Stimulated activated CD8-positive, alpha-beta memory T cell treated with anti-CD3 and anti-CD28 coated beads, Interleukin-7, amount 100 ng/mL, for 48 hours (primary cell): Measurements from ENCODE around the gene SIX5.

Experiments used
- DNase-seq, 2 donors: peaks; one replicate each; pipeline ENCODE4 v3.0.0-alpha.2; 2020; ENCODE audit warnings: low read depth in 1 of 2; ENCODE audit errors: extremely low read depth in 1 of 2

SIX5 gene

GRCh38 chr19:45793178-45793564 is 24.1 kb upstream of the SIX5 start:
- no peak for DNase-seq

- peak; percentile 99 for DNase-seq
These were observed 23.6 kb upstream of the SIX5 start, which contains the start of gene DMWD for GRCh38 chr19:45792470-45793177. TSS of gene DMWD (minus strand) at chr19:45792845. CDS start at chr19:45792756, 89 bp downstream.

- no peak for DNase-seq
These were observed 22.9 kb upstream of the SIX5 start for GRCh38 chr19:45791744-45792469.

DNA sequence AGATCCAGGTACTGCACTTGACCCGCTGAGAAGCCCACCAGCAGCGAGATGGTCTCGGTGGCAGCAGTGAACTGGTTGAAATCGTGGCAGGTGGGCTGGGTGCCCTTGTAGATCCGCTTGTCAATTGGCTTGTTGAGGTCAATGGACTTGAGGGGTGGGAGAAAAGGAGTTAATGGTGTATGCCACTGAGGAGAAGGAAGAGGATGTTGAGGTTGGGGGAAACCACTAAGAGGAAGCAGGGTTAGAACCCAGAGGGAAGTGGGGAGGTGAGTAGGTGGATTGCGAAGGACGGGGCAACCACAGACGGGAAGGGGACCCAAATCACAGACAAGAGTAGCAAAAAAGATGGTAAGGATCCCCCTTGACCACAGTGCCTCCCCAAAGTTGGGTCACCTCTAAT is 21.9 kb upstream of the SIX5 start:
- no peak for DNase-seq

DNA sequence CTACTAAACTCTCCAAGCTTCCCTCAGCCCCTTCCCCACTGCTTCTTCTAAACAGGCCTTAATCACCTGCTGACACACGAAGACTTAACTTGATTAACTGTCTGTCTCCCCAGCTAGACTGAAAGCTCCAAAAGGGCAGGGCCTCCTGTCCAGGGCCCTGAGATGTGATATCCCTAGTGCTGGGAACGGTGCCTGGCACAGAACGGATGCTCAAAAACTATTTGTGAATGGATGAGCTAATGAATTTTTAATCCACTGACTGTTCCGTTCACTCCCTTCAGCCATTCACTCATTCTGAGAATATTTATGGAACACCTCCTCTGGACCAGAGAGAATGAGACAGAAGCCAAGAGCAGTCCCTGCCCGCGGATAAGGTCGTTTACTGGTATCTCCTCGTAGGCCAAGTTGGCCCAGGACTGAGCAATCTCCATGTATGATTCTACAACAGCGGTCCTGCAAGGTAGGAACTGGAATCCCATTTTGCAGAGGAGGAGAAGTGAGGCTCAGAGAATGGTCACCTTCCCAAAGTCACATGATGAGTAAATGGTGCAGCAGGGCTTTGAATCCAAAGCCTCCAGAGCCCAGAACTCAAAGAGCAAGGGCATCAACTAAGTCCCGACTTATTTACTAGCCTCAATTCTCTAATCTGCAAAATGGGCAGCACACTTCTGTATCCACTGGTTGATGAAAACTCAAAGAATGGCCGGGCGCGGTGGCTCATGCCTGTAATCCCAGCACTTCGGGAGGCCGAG is 20.2 kb upstream of the SIX5 start:
- no peak for DNase-seq

DNA sequence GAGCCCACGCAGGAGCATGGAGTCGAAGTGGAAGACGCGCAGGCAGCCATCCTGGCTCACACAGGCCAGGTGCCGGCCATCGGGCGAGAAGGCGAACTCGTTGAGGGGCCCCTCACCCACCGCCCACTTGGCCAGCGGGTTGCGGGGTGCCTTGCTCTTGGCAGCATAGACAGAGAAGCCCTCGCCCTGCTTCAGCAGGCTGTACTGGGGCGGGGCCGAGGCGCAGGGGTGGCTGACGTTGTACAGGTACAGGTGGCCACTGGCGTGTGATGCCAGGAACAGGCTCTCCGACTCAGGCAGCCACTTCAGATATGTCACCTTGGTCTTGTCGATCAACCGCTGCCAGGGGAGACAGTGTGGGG is 17.5 kb upstream of the SIX5 start:
- no peak for DNase-seq

DNA sequence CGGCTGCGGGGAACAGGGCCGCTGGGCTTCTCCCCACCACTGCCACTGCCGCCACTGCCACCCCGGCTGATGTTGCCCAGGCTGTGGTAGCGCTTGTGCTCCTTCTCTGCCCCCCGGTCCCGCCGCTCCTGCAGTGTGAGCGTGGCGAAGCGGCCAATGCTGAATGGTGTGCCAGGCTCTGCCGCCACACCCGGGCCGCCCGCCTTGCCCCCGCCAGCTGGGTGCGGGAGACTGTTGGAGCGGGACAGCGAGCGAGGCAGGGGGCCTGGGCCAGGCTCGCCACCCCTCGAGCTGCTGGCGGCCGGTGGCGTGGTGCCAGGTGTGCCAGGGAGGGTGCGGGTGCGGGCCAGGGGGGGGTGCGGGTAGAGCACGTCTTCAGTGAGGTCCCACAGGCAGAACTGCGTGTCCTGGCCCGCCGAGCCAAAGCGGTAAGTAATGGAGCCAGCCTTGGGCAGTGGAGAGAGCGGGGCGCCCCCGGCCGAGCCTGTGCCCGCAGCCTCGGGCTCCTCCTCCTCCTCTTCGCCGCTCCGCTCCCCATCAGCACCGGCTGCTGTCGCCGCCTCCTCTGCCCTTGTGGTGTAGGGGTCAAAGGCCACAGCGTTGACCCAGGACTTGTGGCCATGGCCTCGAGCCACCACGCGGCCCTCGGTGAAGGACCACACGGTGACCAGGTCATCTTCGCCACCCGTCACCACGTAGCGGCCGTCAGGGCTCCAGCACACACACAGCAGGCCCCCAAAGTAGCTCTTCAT is 16.9 kb upstream of the SIX5 start:
- no peak for DNase-seq

DNA sequence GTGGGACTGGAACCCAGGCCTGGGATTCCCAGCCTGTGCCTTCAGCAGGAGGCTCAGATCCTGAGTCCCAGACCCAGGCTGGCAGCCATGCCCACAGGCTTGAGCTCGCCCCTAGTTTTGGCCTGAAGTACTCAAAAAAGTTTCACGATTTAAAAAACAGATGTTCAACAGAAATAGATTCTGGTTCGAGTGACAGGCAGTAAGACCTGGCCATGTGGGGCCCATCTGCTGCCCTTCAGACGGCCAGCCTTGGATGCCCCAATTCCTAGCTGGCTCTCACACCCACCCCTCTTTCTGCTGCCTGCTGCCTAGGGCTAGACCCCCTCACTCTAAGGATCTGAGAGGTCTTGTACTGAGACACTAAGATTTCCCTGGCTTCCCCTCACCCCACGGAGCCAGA is 16.0 kb upstream of the SIX5 start:
- DNase-seq: no peak

GRCh38 chr19:45784096-45784495 is 15.0 kb upstream of the SIX5 start:
- DNase-seq: no peak

GRCh38 chr19:45782820-45783785 is 14.1 kb upstream of the SIX5 start:
- no peak for DNase-seq

GRCh38 chr19:45782162-45782691 is 13.2 kb upstream of the SIX5 start, which contains the start of gene DMPK:
TSS of gene DMPK (minus strand) at chr19:45782490. CDS start at chr19:45782352, 138 bp downstream.
- DNase-seq: no peak

DNA sequence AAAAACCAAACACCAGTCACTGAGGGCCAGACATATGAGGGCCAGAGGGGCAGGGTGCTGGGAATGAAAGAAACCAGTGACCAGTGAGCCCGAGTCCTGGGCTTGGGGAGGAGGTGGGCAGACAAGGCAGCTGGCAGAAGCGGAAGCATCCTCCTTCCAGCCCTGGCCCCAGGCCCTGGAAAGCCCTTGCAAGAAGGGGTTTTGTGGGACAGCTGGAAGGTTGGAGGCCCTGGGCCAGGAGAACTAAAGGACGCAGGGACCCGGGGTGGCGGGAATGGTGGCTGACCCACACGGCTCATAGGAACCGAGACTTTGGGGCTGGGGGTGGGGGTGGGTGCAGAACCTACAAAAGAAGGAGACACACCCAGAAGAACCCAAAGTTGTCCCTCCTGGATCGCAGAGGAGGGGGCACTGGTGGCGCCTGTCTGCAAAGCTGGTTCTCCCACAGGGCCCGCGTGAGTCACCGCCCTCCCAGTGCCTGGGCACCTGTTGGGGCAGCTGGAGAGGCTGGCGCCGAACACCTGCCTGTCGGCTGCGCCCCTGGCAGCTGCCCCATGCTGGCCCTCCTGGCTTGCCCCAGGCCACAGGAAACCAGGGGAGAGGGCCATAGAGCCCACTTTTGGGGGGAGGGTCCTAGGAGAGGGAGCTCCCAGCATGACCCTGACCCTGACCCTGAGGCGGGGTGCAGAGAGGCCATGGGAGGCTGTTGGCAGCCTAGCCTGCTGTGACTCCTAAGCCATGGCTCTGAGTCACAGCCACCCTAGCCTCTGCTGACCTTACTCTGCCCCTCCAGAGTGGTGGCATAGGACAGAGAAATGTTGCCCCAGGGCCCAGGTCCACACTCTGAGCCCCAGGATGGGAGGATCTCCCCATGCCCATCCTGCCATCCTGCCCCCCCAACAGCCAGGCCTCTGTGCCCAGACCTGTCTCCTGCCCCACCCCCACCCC is 12.4 kb upstream of the SIX5 start:
- DNase-seq: no peak

DNA sequence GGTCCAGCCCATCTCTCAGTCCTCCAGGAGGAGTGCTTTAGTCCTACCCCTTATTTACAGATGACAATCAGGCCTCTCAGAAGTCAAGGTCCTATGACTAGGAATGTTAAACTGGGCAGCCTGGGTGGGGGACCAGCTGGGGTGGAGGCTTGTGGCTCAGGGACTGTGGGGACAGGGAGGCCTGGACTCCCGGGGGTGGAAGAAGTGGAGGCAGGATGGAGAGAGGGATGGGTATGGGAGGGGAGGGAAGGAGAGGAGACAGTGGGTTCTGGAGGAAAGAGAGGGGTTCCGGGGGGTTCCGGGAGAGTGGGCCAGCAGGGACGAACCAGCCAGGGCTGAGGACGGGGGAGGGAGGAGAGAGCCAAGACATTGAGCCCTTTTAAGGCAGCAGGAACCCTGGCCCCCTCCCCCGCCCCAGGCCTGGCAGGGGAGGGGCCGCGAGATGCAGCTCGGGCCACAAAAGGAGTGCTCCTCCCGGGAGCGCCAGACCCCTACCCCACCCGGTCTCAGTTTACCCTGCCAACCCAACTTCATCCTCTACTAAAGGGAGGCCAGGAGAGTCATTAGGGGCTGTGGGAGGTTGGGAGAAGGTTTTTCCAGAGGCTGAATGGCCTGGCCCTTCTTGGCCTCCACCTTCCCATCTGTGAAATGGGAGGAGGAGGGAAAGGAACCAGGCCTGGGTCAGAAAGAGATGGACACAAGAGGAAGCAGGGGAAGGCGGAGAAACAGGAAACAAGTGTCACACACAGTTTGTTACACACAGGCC is 11.6 kb upstream of the SIX5 start:
- DNase-seq: no peak

GRCh38 chr19:45780146-45780447 is 11.0 kb upstream of the SIX5 start:
- DNase-seq: no peak

DNA sequence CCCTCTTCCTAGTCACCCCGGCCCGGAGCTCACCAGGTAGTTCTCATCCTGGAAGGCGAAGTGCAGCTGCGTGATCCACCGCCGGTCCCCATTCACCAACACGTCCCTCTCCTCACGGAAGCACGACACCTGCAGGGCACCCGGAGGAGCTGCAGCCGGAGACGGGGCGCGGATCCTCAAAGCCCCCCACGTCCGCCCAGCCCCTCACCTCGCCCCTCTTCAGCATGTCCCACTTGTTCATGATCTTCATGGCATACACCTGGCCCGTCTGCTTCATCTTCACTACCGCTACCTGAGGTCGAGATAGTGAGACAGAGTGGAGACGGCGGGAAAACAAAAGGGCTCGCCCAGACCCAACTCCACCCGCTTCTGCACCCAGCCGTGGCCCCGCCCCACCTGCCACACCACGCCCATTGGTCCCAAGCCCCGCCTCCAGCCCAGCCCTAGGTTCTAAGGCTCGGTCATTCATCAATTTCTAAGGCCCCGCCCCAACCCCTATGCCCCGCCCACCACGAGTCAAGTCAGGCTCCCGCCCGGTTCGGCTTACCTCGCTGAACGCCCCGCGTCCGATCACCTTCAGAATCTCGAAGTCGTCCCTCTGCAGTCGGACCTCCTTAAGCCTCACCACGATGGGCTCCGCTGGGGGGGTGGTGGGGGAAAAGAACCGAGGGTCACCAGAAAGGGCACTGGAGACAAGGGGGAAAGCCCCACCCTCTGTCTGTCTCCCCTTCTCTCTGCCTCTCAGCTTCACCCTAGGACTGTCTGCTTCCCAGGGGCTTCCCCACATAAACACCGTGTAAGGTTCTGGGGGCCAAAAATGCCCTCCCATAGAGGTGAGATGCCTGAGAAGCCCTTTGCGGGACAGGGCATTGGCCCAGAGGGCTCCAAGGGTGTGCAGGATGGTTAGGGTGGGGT is 10.4 kb upstream of the SIX5 start:
- peak; percentile 84 to 88 for DNase-seq

GRCh38 chr19:45778010-45778661 is 9.1 kb upstream of the SIX5 start:
- DNase-seq: no peak
